ENCODE results near the gene IQCK.

The IQCK gene

GRCh38 chr16:19848756-19849155 lies 130.7 kb downstream of the IQCK start:
- DNase-seq: no peak
- TF ChIP-seq, protein P1, sequence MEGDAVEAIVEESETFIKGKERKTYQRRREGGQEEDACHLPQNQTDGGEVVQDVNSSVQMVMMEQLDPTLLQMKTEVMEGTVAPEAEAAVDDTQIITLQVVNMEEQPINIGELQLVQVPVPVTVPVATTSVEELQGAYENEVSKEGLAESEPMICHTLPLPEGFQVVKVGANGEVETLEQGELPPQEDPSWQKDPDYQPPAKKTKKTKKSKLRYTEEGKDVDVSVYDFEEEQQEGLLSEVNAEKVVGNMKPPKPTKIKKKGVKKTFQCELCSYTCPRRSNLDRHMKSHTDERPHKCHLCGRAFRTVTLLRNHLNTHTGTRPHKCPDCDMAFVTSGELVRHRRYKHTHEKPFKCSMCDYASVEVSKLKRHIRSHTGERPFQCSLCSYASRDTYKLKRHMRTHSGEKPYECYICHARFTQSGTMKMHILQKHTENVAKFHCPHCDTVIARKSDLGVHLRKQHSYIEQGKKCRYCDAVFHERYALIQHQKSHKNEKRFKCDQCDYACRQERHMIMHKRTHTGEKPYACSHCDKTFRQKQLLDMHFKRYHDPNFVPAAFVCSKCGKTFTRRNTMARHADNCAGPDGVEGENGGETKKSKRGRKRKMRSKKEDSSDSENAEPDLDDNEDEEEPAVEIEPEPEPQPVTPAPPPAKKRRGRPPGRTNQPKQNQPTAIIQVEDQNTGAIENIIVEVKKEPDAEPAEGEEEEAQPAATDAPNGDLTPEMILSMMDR (IDR thresholded peaks at IDR 0.05; ENCODE audit: low read depth, low read length): no peak
- no peaks in the 10 kb centered on the region for H3K9me3 ChIP-seq (ENCODE audit: severe bottlenecking)
- no peak overlapping the region for H3K27ac ChIP-seq
- H3K4me3 ChIP-seq (ENCODE audit: low read depth, low read length): no peak overlapping the region
- no peaks in the 10 kb centered on the region for H3K27me3 ChIP-seq (ENCODE audit: insufficient read depth, low read depth, severe bottlenecking)
- no peaks in the 10 kb centered on the region for H3K36me3 ChIP-seq

DNA sequence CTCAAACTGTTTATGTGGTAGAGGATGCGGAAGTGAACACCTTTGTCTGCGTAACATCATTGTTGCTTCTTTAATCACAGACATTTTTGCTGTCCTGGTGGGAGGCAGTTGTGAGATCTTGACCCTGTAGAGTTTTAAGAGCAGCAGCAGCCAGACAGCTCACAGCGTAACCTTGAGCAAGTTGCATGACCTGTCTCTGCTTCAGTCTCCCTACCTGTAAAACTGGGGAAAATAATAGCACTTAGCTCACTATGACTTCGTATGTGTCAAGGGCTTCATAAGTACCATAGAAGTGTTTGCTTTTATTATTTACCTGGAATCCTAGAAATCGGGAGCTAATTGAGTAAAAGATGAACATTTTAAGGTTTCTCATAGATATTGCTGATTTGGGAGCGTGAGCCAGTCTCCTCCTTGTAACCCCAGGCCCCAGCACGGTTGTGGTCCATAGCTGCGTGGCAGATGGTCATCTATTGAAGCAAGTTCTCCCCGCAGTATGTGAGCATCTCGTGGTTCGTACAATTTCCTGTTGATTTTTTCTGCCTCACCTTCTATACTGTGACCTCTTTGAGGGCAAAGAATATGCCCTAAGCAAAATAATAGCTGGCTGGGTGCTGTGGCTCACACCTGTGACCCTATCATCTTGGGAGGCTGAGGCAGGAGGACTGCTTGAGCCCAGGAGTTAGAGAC lies 132.2 kb downstream of the IQCK start:
- DNase-seq: no peak
- TF ChIP-seq, protein P1 (IDR thresholded peaks at IDR 0.05; ENCODE audit: low read depth, low read length): no peak
- H3K4me3 ChIP-seq (ENCODE audit: low read depth, low read length): no peak overlapping the region

GRCh38 chr16:19851476-19851875 lies 133.4 kb downstream of the IQCK start:
- TF ChIP-seq, protein P1 (IDR thresholded peaks at IDR 0.05; ENCODE audit: low read depth, low read length): no peak
- Histone ChIP-seq H3K36me3 (no peaks in the 10 kb centered on the region), H3K27ac (no peak overlapping the region), H3K27me3 (ENCODE audit: insufficient read depth, low read depth, severe bottlenecking) (no peaks in the 10 kb centered on the region), H3K4me3 (ENCODE audit: low read depth, low read length) (no peak overlapping the region), H3K9me3 (ENCODE audit: severe bottlenecking) (no peaks in the 10 kb centered on the region)
- DNase-seq: no peak

More for the DNA sequence above, 132.2 kb downstream of the IQCK start:
- Histone ChIP-seq H3K27ac (no peak overlapping the region), H3K9me3 (ENCODE audit: severe bottlenecking) (no peaks in the 10 kb centered on the region), H3K36me3 (no peaks in the 10 kb centered on the region), H3K27me3 (ENCODE audit: insufficient read depth, low read depth, severe bottlenecking) (no peaks in the 10 kb centered on the region)

DNA sequence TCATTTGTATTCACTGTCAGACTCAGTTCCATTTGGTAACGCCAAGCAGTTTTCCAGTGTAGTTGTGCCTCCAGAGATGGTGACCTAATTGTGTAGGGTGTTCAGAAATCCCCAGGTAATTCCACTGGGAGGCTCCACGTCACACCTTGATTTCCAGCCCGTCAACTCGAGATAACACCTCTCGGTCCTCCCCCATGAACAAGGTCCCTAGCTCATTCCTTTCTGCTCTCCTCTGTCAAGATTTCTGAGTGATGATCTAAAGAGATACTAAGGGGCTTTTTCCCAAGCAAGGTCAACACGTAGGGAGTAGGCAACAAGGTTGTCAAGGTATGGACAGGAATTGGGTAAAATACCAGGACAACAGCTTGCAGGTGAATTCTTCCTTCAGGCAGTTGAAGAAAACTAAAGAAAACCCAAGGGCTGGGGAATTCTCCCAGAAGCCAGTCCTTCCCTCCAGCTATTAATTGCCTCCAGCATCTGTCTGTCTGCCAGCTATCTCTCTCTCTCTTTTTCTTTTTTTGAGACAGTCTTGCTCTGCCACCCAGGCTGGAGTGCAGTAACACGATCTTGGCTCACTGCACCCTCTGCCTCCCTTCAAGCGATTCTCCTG lies 135.2 kb downstream of the IQCK start:
- no peak for DNase-seq
- Histone ChIP-seq H3K36me3 (no peaks in the 10 kb centered on the region), H3K27ac (no peak overlapping the region), H3K9me3 (ENCODE audit: severe bottlenecking) (no peaks in the 10 kb centered on the region), H3K4me3 (ENCODE audit: low read depth, low read length) (no peak overlapping the region), H3K27me3 (ENCODE audit: insufficient read depth, low read depth, severe bottlenecking) (no peaks in the 10 kb centered on the region)
- TF ChIP-seq, protein P1 (IDR thresholded peaks at IDR 0.05; ENCODE audit: low read depth, low read length): no peak

- Histone ChIP-seq H3K27ac (no peak overlapping the region), H3K36me3 (no peaks in the 10 kb centered on the region), H3K27me3 (ENCODE audit: insufficient read depth, low read depth, severe bottlenecking) (no peaks in the 10 kb centered on the region), H3K9me3 (ENCODE audit: severe bottlenecking) (no peaks in the 10 kb centered on the region), H3K4me3 (ENCODE audit: low read depth, low read length) (no peak overlapping the region)
- peak; percentile 50 for DNase-seq
- TF ChIP-seq, protein P1 (IDR thresholded peaks at IDR 0.05; ENCODE audit: low read depth, low read length): no peak
Observed at GRCh38 chr16:19853742-19854542, 135.9 kb downstream of the IQCK start.

Data from WERI-Rb-1 (cell line).